B cell (primary cell): ENCODE data around the gene GAK. TPM values are rescaled to one million over a fixed set of nuclear protein-coding genes. Genes with fewer than 3 reads are reported as not detected.

Source experiments
- ATAC-seq: fragments of 200-7000 bp; cut with Tn5 transposase; one replicate; pipeline ENCODE4 v1.10.0; 2021; ENCODE audit warnings: low read depth, mild to moderate bottlenecking, moderate number of reproducible peaks, moderate library complexity
- CTCF ChIA-PET: fragments of 350-600 bp; sonication (Branson Sonifier 250); formaldehyde crosslinking; loops from one replicate; lab custom pipeline; 2021; ENCODE audit warnings: antibody characterized with exemption, inconsistent platforms; lab: Charles Lee
- POLR2A ChIA-PET: fragments of 350-600 bp; sonication (Branson Sonifier 250); formaldehyde crosslinking; loops from one replicate; lab custom pipeline; 2021; ENCODE audit warnings: antibody characterized with exemption; lab: Charles Lee
- DNase-seq: peaks from one replicate; pipeline ENCODE4 v3.0.0; 2013
- H2AFZ ChIP-seq: 2 replicates; pipeline ENCODE4 v1.6.1; 2012; ENCODE audit warnings: mild to moderate bottlenecking, low read depth, low read length; ENCODE audit not compliant: insufficient read depth, poor library complexity, severe bottlenecking
- H3K27ac ChIP-seq, 2 donors: 1 replicate in 1 of 2; 2 replicates in 1 of 2; pipeline ENCODE4 v1.5.1; 2012 to 2013; ENCODE audit warnings: low read length in 2 of 2, mild to moderate bottlenecking in 2 of 2, moderate library complexity in 1 of 2
- H3K27me3 ChIP-seq, 4 experiments: fragments of 200-600 bp in 1 of 4; sonication (generic) in 1 of 4; replicated peaks in 1 of 4; 1 replicate in 2 of 4; 2 replicates in 2 of 4; pipeline versions ENCODE4 v1.6.1 to v1.7.0; 2013 to 2016; ENCODE audit warnings: low read length in 3 of 4, mild to moderate bottlenecking in 2 of 4, mixed read lengths in 1 of 4, moderate library complexity in 1 of 4; ENCODE audit not compliant: insufficient read depth in 4 of 4, control insufficient read depth in 3 of 4; ENCODE audit errors: control extremely low read depth in 1 of 4
- H3K36me3 ChIP-seq, 2 experiments: replicated peaks in 1 of 2; 1 replicate in 1 of 2; 2 replicates in 1 of 2; pipeline versions ENCODE4 v1.6.1 to v1.7.1; 2013; ENCODE audit warnings: low read length in 1 of 2; ENCODE audit not compliant: insufficient read depth in 2 of 2, control insufficient read depth in 1 of 2; ENCODE audit errors: control extremely low read depth in 1 of 2, extremely low read depth in 1 of 2
- H3K4me1 ChIP-seq, 2 donors: fragments of 200-600 bp in 1 of 2; sonication (generic) in 1 of 2; 1 replicate in 1 of 2; 2 replicates in 1 of 2; pipeline versions ENCODE4 v1.5.1 to v1.6.1; 2013 to 2017; ENCODE audit warnings: low read length in 2 of 2; ENCODE audit not compliant: control insufficient read depth in 2 of 2, insufficient read depth in 2 of 2
- H3K4me2 ChIP-seq: replicated peaks from 2 replicates; pipeline ENCODE3; 2012; ENCODE audit warnings: mild to moderate bottlenecking, low read depth, low read length; ENCODE audit not compliant: poor library complexity, severe bottlenecking
- H3K4me3 ChIP-seq, 5 experiments: fragments of 200-600 bp in 1 of 5; sonication (generic) in 1 of 5; 1 replicate in 3 of 5; 2 replicates in 2 of 5; pipeline versions ENCODE4 v1.5.1 to v1.7.0; 2011 to 2016; ENCODE audit warnings: low read length in 4 of 5, mild to moderate bottlenecking in 4 of 5, low read depth in 2 of 5, control low read depth in 1 of 5, moderate library complexity in 1 of 5; ENCODE audit not compliant: insufficient read depth in 1 of 5; ENCODE audit errors: control extremely low read depth in 1 of 5, extremely low read depth in 1 of 5
- H3K79me2 ChIP-seq: fragments of 200-600 bp; sonication (generic); one replicate; pipeline ENCODE4 v1.6.0; 2016; ENCODE audit warnings: low read length; ENCODE audit not compliant: control insufficient read depth, insufficient read depth
- H3K9ac ChIP-seq: fragments of 200-600 bp; sonication (generic); 2 replicates; pipeline ENCODE4 v1.6.1; 2017; ENCODE audit warnings: mild to moderate bottlenecking, low read length, moderate library complexity
- H3K9me3 ChIP-seq, 3 donors: one replicate each; pipeline versions ENCODE4 v1.6.1 to v1.7.1; 2013; ENCODE audit warnings: low read length in 2 of 3; ENCODE audit not compliant: control insufficient read depth in 2 of 3, insufficient read depth in 1 of 3; ENCODE audit errors: control extremely low read depth in 1 of 3
- H4K20me1 ChIP-seq: 2 replicates; pipeline ENCODE4 v1.6.0; 2012; ENCODE audit warnings: mild to moderate bottlenecking, low read length; ENCODE audit not compliant: insufficient read depth, control insufficient read depth, poor library complexity, severe bottlenecking
- H3K27ac Mint-ChIP-seq: one replicate; pipeline ENCODE4 v1.8.0; 2021; ENCODE audit warnings: mixed read lengths
- H3K27me3 Mint-ChIP-seq: one replicate; pipeline ENCODE4 v1.8.0; 2021; ENCODE audit warnings: mixed read lengths
- H3K4me1 Mint-ChIP-seq: one replicate; pipeline ENCODE4 v1.8.0; 2021; ENCODE audit warnings: mixed read lengths
- H3K4me3 Mint-ChIP-seq: one replicate; pipeline ENCODE4 v1.8.0; 2021; ENCODE audit warnings: mixed read lengths
- H3K9me3 Mint-ChIP-seq: one replicate; pipeline ENCODE4 v1.8.0; 2022; ENCODE audit warnings: mixed read lengths; ENCODE audit not compliant: insufficient read depth
- EZH2 ChIP-seq: IDR thresholded peaks from 2 replicates; pipeline ENCODE4 v1.6.1; 2012; ENCODE audit warnings: borderline replicate concordance, low read depth, mild to moderate bottlenecking, moderate library complexity, low read length; ENCODE audit not compliant: insufficient read depth, poor library complexity, severe bottlenecking
- WGBS: methylation state at CpG from one replicate; pipeline ENCODE4 v1.1.5; 2013; ENCODE audit warnings: missing lambda C conversion rate; ENCODE audit not compliant: insufficient coverage; 5-methylcytosine and 5-hydroxymethylcytosine counted together
- intact Hi-C: fragments of 100-400 bp; cut with micrococcal nuclease; formaldehyde crosslinking; loops from one replicate; pipeline ENCODE4 v1.10.0; 2022
- polyA plus RNA-seq: library from polyadenylated mRNA; depleted of rRNA; stranded (reverse); fragments of >200 nt; gene quantifications from 2 replicates; pipeline ENCODE4 v1.2.3, GENCODE V29; 2012
- total RNA-seq, 2 donors: library from RNA; stranded (reverse); fragments of 120-200 nt in 1 of 2; gene quantifications; 1 replicate in 1 of 2; 2 replicates in 1 of 2; pipeline versions ENCODE4 v1.2.3 to v1.2.4, GENCODE V29; 2013 to 2022
- TF ChIP-seq, protein P1 (sequence below): fragments of 200-600 bp; IDR thresholded peaks from one replicate; pipeline ENCODE4 v1.8.0; 2022; ENCODE audit warnings: antibody characterized with exemption, mild to moderate bottlenecking

Gene GAK
- total and polyA plus RNA-seq, 2 donors (not counting 1 experiment from before 2014, with no cell fraction given) = 113 to 283 TPM

- ChIA-PET POLR2A (no interaction called here), CTCF (no interaction called here)
- Histone ChIP-seq H3K4me3 (no peak overlapping the region), H3K36me3 (peaks cover 0 to 23% of the 10 kb centered on the region in 2 experiments), H2AFZ (no peak overlapping the region), H3K9ac (no peak overlapping the region), H3K79me2 (no peaks in the 10 kb centered on the region), H3K9me3 (peaks cover 0 to 5% (median 0%) of the 10 kb centered on the region in 3 donors), H3K4me1 (no peaks in the 10 kb centered on the region), H3K4me2 (no peak overlapping the region), H4K20me1 (no peaks in the 10 kb centered on the region), H3K27me3 (no peaks in the 10 kb centered on the region), H3K27ac (no peak overlapping the region)
- 87% methylated on average over 8 of the region's 8 CpGs for WGBS
- Mint-ChIP-seq H3K27me3 (no peaks in the 10 kb centered on the region), H3K4me1 (peaks cover 1% of the 10 kb centered on the region), H3K4me3 (no peak overlapping the region), H3K9me3 (no peaks in the 10 kb centered on the region), H3K27ac (no peak overlapping the region)
- TF ChIP-seq, protein P1, sequence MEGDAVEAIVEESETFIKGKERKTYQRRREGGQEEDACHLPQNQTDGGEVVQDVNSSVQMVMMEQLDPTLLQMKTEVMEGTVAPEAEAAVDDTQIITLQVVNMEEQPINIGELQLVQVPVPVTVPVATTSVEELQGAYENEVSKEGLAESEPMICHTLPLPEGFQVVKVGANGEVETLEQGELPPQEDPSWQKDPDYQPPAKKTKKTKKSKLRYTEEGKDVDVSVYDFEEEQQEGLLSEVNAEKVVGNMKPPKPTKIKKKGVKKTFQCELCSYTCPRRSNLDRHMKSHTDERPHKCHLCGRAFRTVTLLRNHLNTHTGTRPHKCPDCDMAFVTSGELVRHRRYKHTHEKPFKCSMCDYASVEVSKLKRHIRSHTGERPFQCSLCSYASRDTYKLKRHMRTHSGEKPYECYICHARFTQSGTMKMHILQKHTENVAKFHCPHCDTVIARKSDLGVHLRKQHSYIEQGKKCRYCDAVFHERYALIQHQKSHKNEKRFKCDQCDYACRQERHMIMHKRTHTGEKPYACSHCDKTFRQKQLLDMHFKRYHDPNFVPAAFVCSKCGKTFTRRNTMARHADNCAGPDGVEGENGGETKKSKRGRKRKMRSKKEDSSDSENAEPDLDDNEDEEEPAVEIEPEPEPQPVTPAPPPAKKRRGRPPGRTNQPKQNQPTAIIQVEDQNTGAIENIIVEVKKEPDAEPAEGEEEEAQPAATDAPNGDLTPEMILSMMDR = no peak
- no peak for TF ChIP-seq EZH2
- ATAC-seq (no peak), DNase-seq (no peak)
- intact Hi-C loops = no loop called here
These were observed 25.1 kb upstream of the GAK start for GRCh38 chr4:957231-957580.

- H3K4me1 Mint-ChIP-seq = peaks cover 1% of the 10 kb centered on the region
- Histone ChIP-seq H3K4me2 (no peak overlapping the region), H3K4me3 (no peak overlapping the region), H4K20me1 (peaks cover 4% of the 10 kb centered on the region), H3K9me3 (peaks cover 0 to 5% (median 0%) of the 10 kb centered on the region in 3 donors), H3K36me3 (peaks cover 0 to 26% of the 10 kb centered on the region in 2 experiments), H3K27me3 (no peaks in the 10 kb centered on the region), H3K79me2 (no peaks in the 10 kb centered on the region), H3K4me1 (no peaks in the 10 kb centered on the region), H3K9ac (no peak overlapping the region), H3K27ac (no peak overlapping the region), H2AFZ (no peak overlapping the region)
- DNase-seq = no peak
- CTCF ChIA-PET = no interaction called here
- POLR2A ChIA-PET = no interaction called here
- no peaks in the 10 kb centered on the region for H3K27me3 Mint-ChIP-seq
- H3K27ac Mint-ChIP-seq = no peak overlapping the region
- H3K4me3 Mint-ChIP-seq = no peak overlapping the region
- TF ChIP-seq EZH2 = no peak
- TF ChIP-seq, protein P1 = no peak
- ATAC-seq = no peak
- no peaks in the 10 kb centered on the region for H3K9me3 Mint-ChIP-seq
- WGBS = 93% methylated on average over 13 of the region's 14 CpGs
- intact Hi-C loops = no loop called here
These were observed 24.6 kb upstream of the GAK start for GRCh38 chr4:956531-957230.
